Tibial nerve (tissue), 4 donors: ENCODE measurements around the gene LRP8. TPM values are rescaled to one million over a fixed set of nuclear protein-coding genes. Genes with fewer than 3 reads are reported as not detected.

Source experiments
- DNase-seq, 2 donors: peaks; one replicate each; pipeline ENCODE4 v3.0.0-alpha.2; 2019; ENCODE audit warnings: low spot score in 2 of 2
- H3K27ac ChIP-seq, 4 donors: fragments of 200-600 bp; sonication (generic) in 3 of 4; one replicate each; pipeline ENCODE4 v1.5.1; 2017 to 2019; ENCODE audit warnings: mild to moderate bottlenecking in 1 of 4
- H3K27me3 ChIP-seq, 2 donors: fragments of 200-600 bp; sonication (generic) in 1 of 2; one replicate each; pipeline versions ENCODE4 v1.5.1 to v1.6.0; 2017 to 2019
- H3K36me3 ChIP-seq, 3 donors: fragments of 200-600 bp; sonication (generic); one replicate each; pipeline ENCODE4 v1.5.1; 2018 to 2019
- H3K4me1 ChIP-seq, 4 donors: fragments of 200-600 bp; sonication (generic) in 3 of 4; one replicate each; pipeline ENCODE4 v1.5.1; 2017 to 2019
- H3K4me3 ChIP-seq, 4 donors: fragments of 200-600 bp; sonication (generic) in 3 of 4; one replicate each; pipeline ENCODE4 v1.5.1; 2017 to 2019; ENCODE audit warnings: mild to moderate bottlenecking in 1 of 4, moderate library complexity in 1 of 4
- H3K9me3 ChIP-seq, 4 donors: fragments of 200-600 bp; sonication (generic) in 3 of 4; one replicate each; pipeline ENCODE4 v1.5.1; 2017 to 2019
- CTCF ChIP-seq, 5 experiments: fragments of 200-600 bp in 3 of 5; fragments of 450-650 bp in 2 of 5; sonication (generic) in 3 of 5; IDR thresholded peaks; one replicate each; pipeline ENCODE4 v1.5.1; 2016 to 2019; ENCODE audit warnings: antibody characterized with exemption in 5 of 5, mild to moderate bottlenecking in 3 of 5, moderate library complexity in 2 of 5
- EP300 ChIP-seq, 2 donors: sonication (generic); formaldehyde crosslinking; IDR thresholded peaks; one replicate each; pipeline ENCODE4 v1.6.1; 2017; ENCODE audit warnings: antibody characterized with exemption in 2 of 2, mild to moderate bottlenecking in 1 of 2
- POLR2A ChIP-seq, 2 donors: fragments of 450-650 bp; IDR thresholded peaks; one replicate each; pipeline ENCODE4 v1.6.1; 2017; ENCODE audit warnings: antibody characterized with exemption in 2 of 2, mild to moderate bottlenecking in 2 of 2, moderate library complexity in 2 of 2
- WGBS, 2 donors: methylation state at CpG; one replicate each; pipeline ENCODE4 v1.1.5; 2018; 5-methylcytosine and 5-hydroxymethylcytosine counted together
- total RNA-seq, 4 donors: library from RNA; depleted of rRNA; stranded (reverse); fragments of >200 nt; gene quantifications; one replicate each; pipeline ENCODE4 v1.1.0, GENCODE V29; 2016

LRP8 gene
- total RNA-seq, 4 donors from 2014 or later: 2.2 to 15.0 (median 2.5) TPM

- WGBS, 2 donors: 63 to 66% methylated on average over 5 to 7 of the region's 7 CpGs
- Histone ChIP-seq H3K27ac (no peak overlapping the region), H3K27me3 (no peaks in the 10 kb centered on the region), H3K4me1 (no peaks in the 10 kb centered on the region), H3K36me3 (no peaks in the 10 kb centered on the region), H3K4me3 (no peak overlapping the region), H3K9me3 (no peaks in the 10 kb centered on the region)
- no peak for DNase-seq
- TF ChIP-seq POLR2A (IDR thresholded peaks at IDR 0.05) (no peak), EP300 (IDR thresholded peaks at IDR 0.05) (no peak), CTCF (IDR thresholded peaks at IDR 0.05) (no peak)
Observed at GRCh38 chr1:53305650-53306049, 22.2 kb downstream of the LRP8 start.

GRCh38 chr1:53304527-53304926, 23.3 kb downstream of the LRP8 start:
- no peaks in the 10 kb centered on the region for H3K27me3 ChIP-seq
- no peaks in the 10 kb centered on the region for H3K9me3 ChIP-seq
- H3K4me1 ChIP-seq: no peaks in the 10 kb centered on the region
- H3K27ac ChIP-seq: no peak overlapping the region
- no peaks in the 10 kb centered on the region for H3K36me3 ChIP-seq
- TF ChIP-seq CTCF (IDR thresholded peaks at IDR 0.05) (no peak), EP300 (IDR thresholded peaks at IDR 0.05) (no peak), POLR2A (IDR thresholded peaks at IDR 0.05) (no peak)
- WGBS, 2 donors: 88 to 91% methylated on average over 2 to 7 of the region's 7 CpGs
- H3K4me3 ChIP-seq: no peak overlapping the region
- no peak for DNase-seq

- 52 to 62% methylated on average over 14 of the region's 14 CpGs for WGBS, 2 donors
- no peak for DNase-seq
- H3K4me3 ChIP-seq: no peak overlapping the region
- no peak overlapping the region for H3K27ac ChIP-seq
- TF ChIP-seq POLR2A (IDR thresholded peaks at IDR 0.05) (no peak), CTCF (IDR thresholded peaks at IDR 0.05) (no peak), EP300 (IDR thresholded peaks at IDR 0.05) (no peak)
- H3K36me3 ChIP-seq: no peaks in the 10 kb centered on the region
- H3K9me3 ChIP-seq: no peaks in the 10 kb centered on the region
- H3K27me3 ChIP-seq: no peaks in the 10 kb centered on the region
- no peaks in the 10 kb centered on the region for H3K4me1 ChIP-seq
Observed at GRCh38 chr1:53303726-53304515, 23.9 kb downstream of the LRP8 start.

- H3K27me3 ChIP-seq: no peaks in the 10 kb centered on the region
- H3K4me3 ChIP-seq: no peak overlapping the region
- no peak overlapping the region for H3K27ac ChIP-seq
- peaks cover 0 to 4% (median 0%) of the 10 kb centered on the region in 4 donors for H3K4me1 ChIP-seq
- no peaks in the 10 kb centered on the region for H3K36me3 ChIP-seq
- DNase-seq: no peak
- H3K9me3 ChIP-seq: no peaks in the 10 kb centered on the region
- TF ChIP-seq CTCF (IDR thresholded peaks at IDR 0.05): no peak
- TF ChIP-seq POLR2A (IDR thresholded peaks at IDR 0.05): no peak
- TF ChIP-seq EP300 (IDR thresholded peaks at IDR 0.05): no peak
- WGBS, 2 donors: 77 to 80% methylated on average over 7 of the region's 7 CpGs
Observed at GRCh38 chr1:53303243-53303642, 24.6 kb downstream of the LRP8 start.

- Histone ChIP-seq H3K9me3 (no peaks in the 10 kb centered on the region), H3K27me3 (no peaks in the 10 kb centered on the region), H3K36me3 (no peaks in the 10 kb centered on the region), H3K4me1 (peaks cover 0 to 27% (median 0%) of the 10 kb centered on the region in 4 donors), H3K27ac (no peak overlapping the region), H3K4me3 (no peak overlapping the region)
- WGBS, 2 donors: 96% methylated on average over 3 of the region's 3 CpGs; no CpG with 5 or more reads in 1 of the 2 donors
- DNase-seq: no peak
- no peak for TF ChIP-seq POLR2A (IDR thresholded peaks at IDR 0.05)
- no peak for TF ChIP-seq EP300 (IDR thresholded peaks at IDR 0.05)
- no peak for TF ChIP-seq CTCF (IDR thresholded peaks at IDR 0.05)
Observed at GRCh38 chr1:53299233-53299632, 28.6 kb downstream of the LRP8 start.
